Gastroesophageal sphincter (tissue), 4 donors: ENCODE data around the gene CDK18. TPM values are rescaled to one million over a fixed set of nuclear protein-coding genes. Genes with fewer than 3 reads are reported as not detected.

Experiments used
- ATAC-seq: fragments of 150-250 bp; one replicate; pipeline ENCODE4 v1.9.1; 2016; ENCODE audit warnings: mild to moderate bottlenecking, moderate library complexity
- H3K27ac ChIP-seq, 4 donors: fragments of 200-600 bp; sonication (generic) in 3 of 4; 1 replicate in 3 of 4; 2 replicates in 1 of 4; pipeline ENCODE4 v1.5.1; 2016 to 2019
- H3K27me3 ChIP-seq: fragments of 200-600 bp; sonication (generic); one replicate; pipeline ENCODE4 v1.5.1; 2019
- H3K36me3 ChIP-seq, 2 donors: fragments of 200-600 bp; sonication (generic); one replicate each; pipeline ENCODE4 v1.5.1; 2019; ENCODE audit warnings: control low read depth in 1 of 2
- H3K4me1 ChIP-seq, 3 donors: fragments of 200-600 bp; sonication (generic); 1 replicate in 2 of 3; 2 replicates in 1 of 3; pipeline ENCODE4 v1.5.1; 2016 to 2019; ENCODE audit warnings: control low read depth in 2 of 3
- H3K4me3 ChIP-seq, 2 donors: fragments of 200-600 bp; sonication (generic); one replicate each; pipeline ENCODE4 v1.5.1; 2019; ENCODE audit warnings: mild to moderate bottlenecking in 1 of 2, moderate library complexity in 1 of 2
- H3K9me3 ChIP-seq, 3 donors: fragments of 200-600 bp; sonication (generic); one replicate each; pipeline ENCODE4 v1.5.1; 2017 to 2019; ENCODE audit warnings: control low read depth in 2 of 3
- CTCF ChIP-seq, 4 experiments: fragments of 200-600 bp in 2 of 4; fragments of 450-650 bp in 2 of 4; sonication (generic) in 1 of 4; IDR thresholded peaks; one replicate each; pipeline ENCODE4 v1.5.1; 2017 to 2019; ENCODE audit warnings: antibody characterized with exemption in 4 of 4, mild to moderate bottlenecking in 2 of 4, moderate library complexity in 2 of 4
- EP300 ChIP-seq: sonication (generic); formaldehyde crosslinking; IDR thresholded peaks from one replicate; pipeline ENCODE4 v1.6.1; 2017; ENCODE audit warnings: antibody characterized with exemption, mild to moderate bottlenecking
- POLR2A ChIP-seq, 2 donors: fragments of 450-650 bp; IDR thresholded peaks; one replicate each; pipeline ENCODE4 v1.6.1; 2017; ENCODE audit warnings: antibody characterized with exemption in 2 of 2, mild to moderate bottlenecking in 2 of 2, moderate library complexity in 1 of 2
- POLR2AphosphoS5 ChIP-seq: sonication (generic); formaldehyde crosslinking; IDR thresholded peaks from one replicate; pipeline ENCODE4 v1.6.1; 2017; ENCODE audit warnings: antibody characterized with exemption
- WGBS, 2 donors: methylation state at CpG; one replicate each; pipeline ENCODE4 v1.1.5; 2018; ENCODE audit warnings: low coverage in 1 of 2; 5-methylcytosine and 5-hydroxymethylcytosine counted together
- total RNA-seq, 4 donors: library from RNA; depleted of rRNA; stranded (reverse); fragments of >200 nt; gene quantifications; one replicate each; pipeline ENCODE4 v1.1.0, GENCODE V29; 2016

The CDK18 gene
- total RNA-seq, 4 donors from 2014 or later = 5.1 to 13.7 (median 6.3) TPM

- Histone ChIP-seq H3K27ac (no peak overlapping the region), H3K27me3 (peaks cover 83% of the 10 kb centered on the region), H3K4me1 (peaks cover 0 to 18% (median 0%) of the 10 kb centered on the region in 3 donors), H3K36me3 (no peaks in the 10 kb centered on the region), H3K9me3 (no peaks in the 10 kb centered on the region), H3K4me3 (no peak overlapping the region)
- WGBS, 2 donors = 33 to 100% methylated on average over 1 of the region's 1 CpG
- TF ChIP-seq EP300 (no peak), CTCF (IDR thresholded peaks at IDR 0.05) (no peak), POLR2AphosphoS5 (no peak), POLR2A (IDR thresholded peaks at IDR 0.05) (no peak)
- no peak for ATAC-seq
Measured at GRCh38 chr1:205546541-205546940, 42.1 kb downstream of the CDK18 start.

GRCh38 chr1:205547936-205548827 lies 43.7 kb downstream of the CDK18 start:
- no peak overlapping the region for H3K27ac ChIP-seq

GRCh38 chr1:205554026-205554811 lies 49.8 kb downstream of the CDK18 start:
- WGBS, 2 donors = 71 to 87% methylated on average over 3 of the region's 3 CpGs

More at GRCh38 chr1:205547936-205548827, 43.7 kb downstream of the CDK18 start:
- Histone ChIP-seq H3K9me3 (no peaks in the 10 kb centered on the region), H3K36me3 (no peaks in the 10 kb centered on the region), H3K4me1 (peaks cover 0 to 14% (median 0%) of the 10 kb centered on the region in 3 donors), H3K4me3 (no peak overlapping the region), H3K27me3 (peaks cover 76% of the 10 kb centered on the region)
- 66 to 67% methylated on average over 2 to 8 of the region's 15 CpGs for WGBS, 2 donors
- TF ChIP-seq CTCF (IDR thresholded peaks at IDR 0.05) (no peak), POLR2A (IDR thresholded peaks at IDR 0.05) (no peak), POLR2AphosphoS5 (no peak)
- ATAC-seq = no peak

GRCh38 chr1:205561501-205562203 lies 57.2 kb downstream of the CDK18 start:
- Histone ChIP-seq H3K27me3 (peaks cover 35% of the 10 kb centered on the region), H3K36me3 (no peaks in the 10 kb centered on the region), H3K4me1 (no peaks in the 10 kb centered on the region), H3K4me3 (no peak overlapping the region), H3K9me3 (peaks cover 0 to 22% (median 0%) of the 10 kb centered on the region in 3 donors), H3K27ac (no peak overlapping the region)
- WGBS, 2 donors = 83 to 89% methylated on average over 1 of the region's 1 CpG
- no peak for ATAC-seq
- TF ChIP-seq POLR2A (IDR thresholded peaks at IDR 0.05) = no peak

More at GRCh38 chr1:205554026-205554811, 49.8 kb downstream of the CDK18 start:
- peaks cover 0 to 12% (median 0%) of the 10 kb centered on the region in 3 donors for H3K9me3 ChIP-seq
- peaks cover 57% of the 10 kb centered on the region for H3K27me3 ChIP-seq
- H3K4me1 ChIP-seq = no peaks in the 10 kb centered on the region
- no peaks in the 10 kb centered on the region for H3K36me3 ChIP-seq
- no peak overlapping the region for H3K4me3 ChIP-seq
- no peak for ATAC-seq
- H3K27ac ChIP-seq = no peak overlapping the region
- TF ChIP-seq POLR2A (IDR thresholded peaks at IDR 0.05) (no peak), POLR2AphosphoS5 (no peak), CTCF (IDR thresholded peaks at IDR 0.05) (no peak), EP300 (no peak)

- TF ChIP-seq CTCF (IDR thresholded peaks at IDR 0.05) (no peak), POLR2AphosphoS5 (no peak), EP300 (no peak), POLR2A (IDR thresholded peaks at IDR 0.05) (no peak)
- Histone ChIP-seq H3K4me3 (no peak overlapping the region), H3K27me3 (peaks cover 51% of the 10 kb centered on the region), H3K4me1 (peaks cover 0 to 9% (median 0%) of the 10 kb centered on the region in 3 donors), H3K36me3 (no peaks in the 10 kb centered on the region), H3K9me3 (peaks cover 0 to 22% (median 0%) of the 10 kb centered on the region in 3 donors), H3K27ac (no peak overlapping the region)
- WGBS, 2 donors = 80% methylated on average over 3 of the region's 5 CpGs; no CpG with 5 or more reads in 1 of the 2 donors
- no peak for ATAC-seq
Measured at GRCh38 chr1:205563927-205564441, 59.5 kb downstream of the CDK18 start.
